ENCODE data around the gene GAST. TPM values are rescaled to one million over a fixed set of nuclear protein-coding genes. Genes with fewer than 3 reads are reported as not detected.
"Not testable (repeated sequence)": the region's sequence is repeated elsewhere in the genome, so short reads cannot be mapped to it uniquely, and the experiment has no call there.

GAST gene
- total RNA-seq, 3 donors from 2014 or later (not counting 1 experiment from before 2014, with no cell fraction given), result not detected

GRCh38 chr17:41666708-41667279 lies 45.3 kb upstream of the GAST start:
- no peaks in the 10 kb centered on the region for H3K27me3 Mint-ChIP-seq (ENCODE audit: low read depth in 2 of 2)
- no peaks in the 10 kb centered on the region for H3K36me3 Mint-ChIP-seq
- intact Hi-C loops (cut with micrococcal nuclease), result loop anchor here (1.0 kb wide), 5 partner anchors 13 to 863 kb away; partner anchors contain the start of gene EIF1
- Histone ChIP-seq H3K27me3 (ENCODE audit: control insufficient read depth, insufficient read depth, low read length) (no peaks in the 10 kb centered on the region), H3K27ac (ENCODE audit: low read length) (peak overlapping the region; percentile 96), H3K4me3 (ENCODE audit: low read length) (peak overlapping the region; percentile 52), H3K9me3 (ENCODE audit: control insufficient read depth, insufficient read depth, low read length) (no peaks in the 10 kb centered on the region), H3K4me1 (ENCODE audit: control insufficient read depth, insufficient read depth, low read length) (peaks cover 23% of the 10 kb centered on the region), H3K36me3 (ENCODE audit: control insufficient read depth, insufficient read depth, low read length) (no peaks in the 10 kb centered on the region)
- WGBS (ENCODE audit: insufficient coverage), result 0% methylated on average over 22 of the region's 23 CpGs
- no peaks in the 10 kb centered on the region for H3K9me3 Mint-ChIP-seq
- TF ChIP-seq, protein P1, sequence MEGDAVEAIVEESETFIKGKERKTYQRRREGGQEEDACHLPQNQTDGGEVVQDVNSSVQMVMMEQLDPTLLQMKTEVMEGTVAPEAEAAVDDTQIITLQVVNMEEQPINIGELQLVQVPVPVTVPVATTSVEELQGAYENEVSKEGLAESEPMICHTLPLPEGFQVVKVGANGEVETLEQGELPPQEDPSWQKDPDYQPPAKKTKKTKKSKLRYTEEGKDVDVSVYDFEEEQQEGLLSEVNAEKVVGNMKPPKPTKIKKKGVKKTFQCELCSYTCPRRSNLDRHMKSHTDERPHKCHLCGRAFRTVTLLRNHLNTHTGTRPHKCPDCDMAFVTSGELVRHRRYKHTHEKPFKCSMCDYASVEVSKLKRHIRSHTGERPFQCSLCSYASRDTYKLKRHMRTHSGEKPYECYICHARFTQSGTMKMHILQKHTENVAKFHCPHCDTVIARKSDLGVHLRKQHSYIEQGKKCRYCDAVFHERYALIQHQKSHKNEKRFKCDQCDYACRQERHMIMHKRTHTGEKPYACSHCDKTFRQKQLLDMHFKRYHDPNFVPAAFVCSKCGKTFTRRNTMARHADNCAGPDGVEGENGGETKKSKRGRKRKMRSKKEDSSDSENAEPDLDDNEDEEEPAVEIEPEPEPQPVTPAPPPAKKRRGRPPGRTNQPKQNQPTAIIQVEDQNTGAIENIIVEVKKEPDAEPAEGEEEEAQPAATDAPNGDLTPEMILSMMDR (IDR thresholded peaks at IDR 0.05), result peak; percentile 89
- H3K4me3 Mint-ChIP-seq, result peak overlapping the region; percentile 96
- DNase-seq, result peak; percentile 85 to 95
- ATAC-seq, result peak; percentile 58 to 77 (median 65)
- peak overlapping the region; percentile 96 to 99 for H3K27ac Mint-ChIP-seq
- H3K4me1 Mint-ChIP-seq, result peaks cover 18 to 27% of the 10 kb centered on the region in 2 donors

- Mint-ChIP-seq H3K27me3 (ENCODE audit: low read depth in 2 of 2) (no peaks in the 10 kb centered on the region), H3K9me3 (no peaks in the 10 kb centered on the region), H3K27ac (peak overlapping the region; percentile 96 to 99), H3K4me3 (peak overlapping the region; percentile 37), H3K4me1 (peaks cover 18 to 27% of the 10 kb centered on the region in 2 donors), H3K36me3 (no peaks in the 10 kb centered on the region)
- TF ChIP-seq, protein P1 (IDR thresholded peaks at IDR 0.05), result no peak
- Histone ChIP-seq H3K9me3 (ENCODE audit: control insufficient read depth, insufficient read depth, low read length) (no peaks in the 10 kb centered on the region), H3K4me1 (ENCODE audit: control insufficient read depth, insufficient read depth, low read length) (peaks cover 23% of the 10 kb centered on the region), H3K27ac (ENCODE audit: low read length) (peak overlapping the region; percentile 96), H3K36me3 (ENCODE audit: control insufficient read depth, insufficient read depth, low read length) (no peaks in the 10 kb centered on the region), H3K4me3 (ENCODE audit: low read length) (no peak overlapping the region), H3K27me3 (ENCODE audit: control insufficient read depth, insufficient read depth, low read length) (no peaks in the 10 kb centered on the region)
- ATAC-seq (no peak), DNase-seq (no peak)
- intact Hi-C loops (cut with micrococcal nuclease), result loop anchor here (1.0 kb wide), 2 partner anchors 12 to 19 kb away; no protein-coding TSS in a partner anchor
- WGBS (ENCODE audit: insufficient coverage), result 50% methylated on average over 23 of the region's 23 CpGs
Measured at GRCh38 chr17:41667280-41668041, 44.7 kb upstream of the GAST start.

GRCh38 chr17:41672153-41672552 lies 40.0 kb upstream of the GAST start:
- no peak for DNase-seq
- peaks cover 12% of the 10 kb centered on the region for H3K4me1 ChIP-seq (ENCODE audit: control insufficient read depth, insufficient read depth, low read length)
- Mint-ChIP-seq H3K9me3 (no peaks in the 10 kb centered on the region), H3K36me3 (no peaks in the 10 kb centered on the region), H3K27me3 (ENCODE audit: low read depth in 2 of 2) (no peaks in the 10 kb centered on the region), H3K4me1 (peaks cover 4 to 6% of the 10 kb centered on the region in 2 donors), H3K4me3 (no peak overlapping the region), H3K27ac (no peak overlapping the region)
- TF ChIP-seq, protein P1 (IDR thresholded peaks at IDR 0.05), result no peak
- ATAC-seq, result no peak
- no peak overlapping the region for H3K4me3 ChIP-seq (ENCODE audit: low read length)
- no peaks in the 10 kb centered on the region for H3K27me3 ChIP-seq (ENCODE audit: control insufficient read depth, insufficient read depth, low read length)
- H3K9me3 ChIP-seq (ENCODE audit: control insufficient read depth, insufficient read depth, low read length), result no peaks in the 10 kb centered on the region
- no peak overlapping the region for H3K27ac ChIP-seq (ENCODE audit: low read length)
- intact Hi-C loops (cut with micrococcal nuclease), result no loop called here
- 95% methylated on average over 7 of the region's 7 CpGs for WGBS (ENCODE audit: insufficient coverage)
- H3K36me3 ChIP-seq (ENCODE audit: control insufficient read depth, insufficient read depth, low read length), result no peaks in the 10 kb centered on the region

- H3K9me3 Mint-ChIP-seq; H3K27ac Mint-ChIP-seq; ATAC-seq; H3K36me3 Mint-ChIP-seq; H3K27me3 Mint-ChIP-seq (ENCODE audit: low read depth in 2 of 2); H3K9me3 ChIP-seq (ENCODE audit: control insufficient read depth, insufficient read depth, low read length); H3K36me3 ChIP-seq (ENCODE audit: control insufficient read depth, insufficient read depth, low read length); DNase-seq; H3K27me3 ChIP-seq (ENCODE audit: control insufficient read depth, insufficient read depth, low read length); H3K4me3 ChIP-seq (ENCODE audit: low read length); H3K4me3 Mint-ChIP-seq; intact Hi-C loops (cut with micrococcal nuclease): not testable (repeated sequence)
- 98% methylated on average over 5 of the region's 7 CpGs for WGBS (ENCODE audit: insufficient coverage)
- peak overlapping the region; percentile 31 for H3K27ac ChIP-seq (ENCODE audit: low read length)
- peaks cover 17 to 22% of the 10 kb centered on the region in 2 donors for H3K4me1 Mint-ChIP-seq
- peaks cover 25% of the 10 kb centered on the region for H3K4me1 ChIP-seq (ENCODE audit: control insufficient read depth, insufficient read depth, low read length)
Measured at GRCh38 chr17:41675157-41676057, 36.7 kb upstream of the GAST start.

All from natural killer cell (primary cell).